ENCODE data around the gene RNGTT. TPM values are rescaled to one million over a fixed set of nuclear protein-coding genes. Genes with fewer than 3 reads are reported as not detected.

The RNGTT gene
- total and polyA plus RNA-seq, 7 donors: 3.9 to 8.8 (median 7.9) TPM

DNA sequence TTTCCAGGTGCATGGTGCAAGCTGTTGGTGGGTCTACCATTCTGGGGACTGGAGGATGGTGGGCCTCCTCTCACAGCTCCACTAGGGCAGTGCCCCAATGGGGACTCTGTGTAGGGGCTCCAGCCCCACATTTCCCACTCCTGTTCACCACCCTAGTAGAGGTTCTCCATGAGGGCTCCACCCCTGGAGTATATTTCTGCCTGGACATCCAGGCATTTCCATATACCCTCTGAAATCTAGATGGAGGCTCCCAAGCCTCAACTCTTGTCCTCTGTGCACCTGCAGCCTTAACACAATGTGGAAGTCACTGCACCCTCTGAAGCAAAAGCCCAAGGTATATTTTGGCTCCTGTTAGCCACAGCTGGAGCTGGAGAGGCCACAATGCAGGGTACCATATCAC, 393.5 kb downstream of the RNGTT start:
- Histone ChIP-seq H3K4me3 (no peak overlapping the region), H3K27me3 (ENCODE audit: insufficient read depth in 3 of 3, low read length in 2 of 3) (no peaks in the 10 kb centered on the region), H3K27ac (no peak overlapping the region), H3K4me1 (no peaks in the 10 kb centered on the region), H3K36me3 (ENCODE audit: insufficient read depth in 1 of 2, low read depth in 1 of 2) (no peaks in the 10 kb centered on the region), H3K9me3 (no peaks in the 10 kb centered on the region)
- TF ChIP-seq, protein P1, sequence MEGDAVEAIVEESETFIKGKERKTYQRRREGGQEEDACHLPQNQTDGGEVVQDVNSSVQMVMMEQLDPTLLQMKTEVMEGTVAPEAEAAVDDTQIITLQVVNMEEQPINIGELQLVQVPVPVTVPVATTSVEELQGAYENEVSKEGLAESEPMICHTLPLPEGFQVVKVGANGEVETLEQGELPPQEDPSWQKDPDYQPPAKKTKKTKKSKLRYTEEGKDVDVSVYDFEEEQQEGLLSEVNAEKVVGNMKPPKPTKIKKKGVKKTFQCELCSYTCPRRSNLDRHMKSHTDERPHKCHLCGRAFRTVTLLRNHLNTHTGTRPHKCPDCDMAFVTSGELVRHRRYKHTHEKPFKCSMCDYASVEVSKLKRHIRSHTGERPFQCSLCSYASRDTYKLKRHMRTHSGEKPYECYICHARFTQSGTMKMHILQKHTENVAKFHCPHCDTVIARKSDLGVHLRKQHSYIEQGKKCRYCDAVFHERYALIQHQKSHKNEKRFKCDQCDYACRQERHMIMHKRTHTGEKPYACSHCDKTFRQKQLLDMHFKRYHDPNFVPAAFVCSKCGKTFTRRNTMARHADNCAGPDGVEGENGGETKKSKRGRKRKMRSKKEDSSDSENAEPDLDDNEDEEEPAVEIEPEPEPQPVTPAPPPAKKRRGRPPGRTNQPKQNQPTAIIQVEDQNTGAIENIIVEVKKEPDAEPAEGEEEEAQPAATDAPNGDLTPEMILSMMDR (IDR thresholded peaks at IDR 0.05): no peak
- DNase-seq (no peak), ATAC-seq (no peak)
- intact Hi-C loops (cut with DNase I): no loop called here

DNA sequence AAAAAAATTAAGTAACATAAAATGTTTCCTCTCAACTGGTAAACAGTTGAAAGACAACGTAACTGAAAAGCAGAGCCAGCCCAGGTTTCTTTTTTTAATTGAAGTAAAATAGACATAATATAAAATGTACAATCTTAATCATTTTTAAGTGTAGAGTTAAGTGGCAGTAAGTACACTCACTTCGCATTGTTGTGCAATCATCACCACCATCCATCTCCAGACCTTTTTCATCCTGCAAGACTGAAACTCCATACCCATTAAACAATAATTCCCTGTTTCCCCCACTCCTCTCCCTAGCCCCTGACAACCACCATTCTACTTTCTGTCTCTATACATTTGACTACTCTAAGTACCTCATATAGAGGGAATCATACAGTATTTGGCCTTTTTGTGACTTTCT, 395.7 kb downstream of the RNGTT start:
- H3K27me3 ChIP-seq (ENCODE audit: insufficient read depth in 3 of 3, low read length in 2 of 3): no peaks in the 10 kb centered on the region
- H3K27ac ChIP-seq: no peak overlapping the region
- TF ChIP-seq, protein P1 (IDR thresholded peaks at IDR 0.05): no peak
- WGBS, 3 donors: 74 to 87% (median 87%) methylated on average over 2 of the region's 2 CpGs
- no peaks in the 10 kb centered on the region for H3K9me3 ChIP-seq
- ATAC-seq (no peak), DNase-seq (no peak)
- no peaks in the 10 kb centered on the region for H3K36me3 ChIP-seq (ENCODE audit: insufficient read depth in 1 of 2, low read depth in 1 of 2)
- no peaks in the 10 kb centered on the region for H3K4me1 ChIP-seq
- intact Hi-C loops (cut with DNase I): no loop called here
- H3K4me3 ChIP-seq: no peak overlapping the region

DNA sequence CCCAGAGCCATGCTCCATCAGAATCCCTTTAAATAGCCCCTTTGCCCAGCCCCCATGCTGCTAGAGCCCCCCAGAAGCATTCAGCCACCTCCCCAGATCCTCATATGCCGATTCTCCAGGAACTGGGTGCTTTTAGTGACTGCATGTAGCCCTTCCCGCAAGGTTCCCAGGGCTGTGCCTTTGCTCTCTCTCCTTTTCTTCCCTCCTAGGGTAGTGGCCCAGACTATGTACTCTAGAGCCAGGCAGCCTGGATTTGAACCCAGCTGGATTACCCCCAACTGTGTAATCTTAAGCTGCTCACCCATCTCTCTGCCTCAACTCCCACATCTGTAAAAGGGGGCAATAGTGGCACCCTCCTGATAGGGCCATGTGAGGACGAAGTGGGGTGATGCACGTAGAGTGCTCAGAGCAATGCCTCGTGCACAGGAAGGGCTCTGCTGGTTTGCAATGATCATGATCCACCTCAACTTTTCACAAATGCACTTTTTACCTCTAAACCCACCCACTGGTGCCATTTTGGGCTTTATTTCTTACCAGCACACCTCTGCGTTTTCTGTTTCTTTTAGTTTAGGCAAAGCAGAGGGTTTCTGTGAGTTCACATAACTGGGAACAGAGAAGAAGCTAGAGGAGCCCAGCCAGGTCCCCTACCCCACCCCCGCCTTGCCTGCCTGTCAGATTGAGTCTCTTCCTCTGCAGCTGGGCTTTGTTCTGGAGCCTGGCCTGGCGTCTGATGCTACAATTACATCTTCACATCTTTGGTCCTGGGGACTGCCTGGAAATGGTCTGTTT, 396.5 kb downstream of the RNGTT start:
- no peaks in the 10 kb centered on the region for H3K36me3 ChIP-seq (ENCODE audit: insufficient read depth in 1 of 2, low read depth in 1 of 2)
- H3K4me1 ChIP-seq: no peaks in the 10 kb centered on the region
- intact Hi-C loops (cut with DNase I): no loop called here
- WGBS, 3 donors: 75 to 77% (median 77%) methylated on average over 8 of the region's 8 CpGs
- H3K9me3 ChIP-seq: no peaks in the 10 kb centered on the region
- TF ChIP-seq, protein P1 (IDR thresholded peaks at IDR 0.05): no peak
- DNase-seq (no peak), ATAC-seq (no peak)
- no peak overlapping the region for H3K4me3 ChIP-seq
- H3K27ac ChIP-seq: no peak overlapping the region
- H3K27me3 ChIP-seq (ENCODE audit: insufficient read depth in 3 of 3, low read length in 2 of 3): no peaks in the 10 kb centered on the region

DNA sequence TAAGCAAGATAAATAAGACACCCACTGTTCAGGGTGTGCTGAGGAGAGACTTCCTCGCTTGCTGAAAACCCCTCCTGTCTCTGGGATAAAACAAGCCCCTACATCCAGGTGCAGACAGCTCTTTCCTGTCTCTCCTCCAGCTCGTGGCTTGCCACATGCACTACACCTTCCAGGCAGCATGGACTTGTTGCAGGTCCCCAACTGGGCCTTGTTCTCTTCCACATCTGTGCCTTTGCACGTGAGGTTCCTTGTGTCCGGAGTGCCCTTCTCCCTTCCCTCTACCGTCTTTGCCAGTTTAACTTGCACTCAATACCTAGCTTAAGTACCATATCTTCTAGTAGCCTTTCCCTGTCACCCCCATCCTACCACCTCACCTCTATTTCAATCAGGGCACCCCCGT, 397.6 kb downstream of the RNGTT start:
- Histone ChIP-seq H3K27ac (no peak overlapping the region), H3K4me3 (no peak overlapping the region), H3K36me3 (ENCODE audit: insufficient read depth in 1 of 2, low read depth in 1 of 2) (no peaks in the 10 kb centered on the region), H3K4me1 (no peaks in the 10 kb centered on the region), H3K27me3 (ENCODE audit: insufficient read depth in 3 of 3, low read length in 2 of 3) (no peaks in the 10 kb centered on the region), H3K9me3 (no peaks in the 10 kb centered on the region)
- WGBS, 3 donors: 71 to 84% (median 83%) methylated on average over 6 of the region's 6 CpGs
- intact Hi-C loops (cut with DNase I): no loop called here
- TF ChIP-seq, protein P1 (IDR thresholded peaks at IDR 0.05): no peak
- DNase-seq: no peak
- no peak for ATAC-seq

DNA sequence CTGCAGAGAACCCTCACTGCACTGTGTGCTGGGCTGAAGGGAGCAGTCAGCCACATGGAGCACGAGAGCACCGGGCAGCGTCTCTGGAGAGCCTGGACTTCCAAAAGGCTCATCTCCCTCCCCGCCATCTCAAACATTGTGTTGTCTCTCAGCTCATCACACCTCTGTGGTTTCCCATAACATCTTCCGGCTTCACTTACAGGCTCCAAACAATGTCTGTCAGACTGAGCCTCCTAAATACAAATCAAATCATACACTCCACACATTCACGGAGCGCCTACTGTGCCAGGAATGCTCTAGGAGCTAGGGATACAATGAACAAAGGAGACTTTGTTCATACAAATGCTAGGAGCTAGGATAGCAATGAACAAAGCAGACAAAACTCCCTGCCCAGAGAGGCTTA, 398.0 kb downstream of the RNGTT start:
- no peak overlapping the region for H3K4me3 ChIP-seq
- WGBS, 3 donors: 81 to 82% (median 82%) methylated on average over 7 of the region's 7 CpGs
- DNase-seq (no peak), ATAC-seq (no peak)
- H3K4me1 ChIP-seq: no peaks in the 10 kb centered on the region
- TF ChIP-seq, protein P1 (IDR thresholded peaks at IDR 0.05): no peak
- no peaks in the 10 kb centered on the region for H3K9me3 ChIP-seq
- no peaks in the 10 kb centered on the region for H3K36me3 ChIP-seq (ENCODE audit: insufficient read depth in 1 of 2, low read depth in 1 of 2)
- no peak overlapping the region for H3K27ac ChIP-seq
- intact Hi-C loops (cut with DNase I): no loop called here
- H3K27me3 ChIP-seq (ENCODE audit: insufficient read depth in 3 of 3, low read length in 2 of 3): no peaks in the 10 kb centered on the region
